ENCODE measurements around the gene ARL13A. TPM values are rescaled to one million over a fixed set of nuclear protein-coding genes. Genes with fewer than 3 reads are reported as not detected.
"Not testable (repeated sequence)": the region's sequence is repeated elsewhere in the genome, so short reads cannot be mapped to it uniquely, and the experiment has no call there.

The ARL13A gene
- total RNA-seq, 1 experiment from 2014 or later, result 0.86 TPM

DNA sequence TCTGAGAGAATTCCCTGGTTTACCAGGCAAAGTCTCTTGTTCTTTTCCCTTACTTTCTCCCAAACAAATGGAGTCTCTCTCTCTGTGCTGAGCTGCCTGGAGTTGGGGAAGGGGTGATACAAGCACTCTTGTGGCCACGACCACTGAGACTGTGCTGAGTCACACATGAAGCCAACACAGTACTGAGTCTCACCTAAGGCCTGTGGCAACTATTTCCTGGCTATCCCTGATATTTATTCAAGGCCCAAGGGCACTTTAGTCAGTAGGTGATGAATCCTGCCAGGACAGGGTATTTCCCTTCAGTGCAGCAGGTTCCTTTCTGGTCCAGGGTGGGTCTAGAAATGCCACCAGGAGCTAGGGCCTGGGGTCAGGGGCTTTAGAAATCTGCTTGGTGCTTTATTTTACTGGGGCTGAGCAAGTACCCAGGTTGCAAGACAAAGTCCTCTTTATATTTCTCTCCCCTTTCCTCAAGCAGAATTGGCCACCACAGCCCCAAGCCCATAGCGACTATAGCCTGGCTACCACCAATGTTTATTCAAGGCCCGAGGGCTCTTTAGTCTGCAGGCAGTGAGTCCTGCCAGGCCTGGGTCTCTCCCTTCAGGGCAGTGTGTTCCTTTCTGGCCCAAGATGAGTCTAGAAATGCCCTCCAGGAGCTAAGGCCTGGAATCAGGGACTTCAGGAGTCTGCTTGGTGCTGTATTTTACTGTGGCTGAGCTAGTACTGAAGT, 10.5 kb downstream of the ARL13A start:
- H3K9me3 ChIP-seq, result no peaks in the 10 kb centered on the region
- DNase-seq, result peak; percentile 44
- H3K36me3 ChIP-seq, result no peaks in the 10 kb centered on the region
- no peak overlapping the region for H3K4me3 ChIP-seq
- H3K27me3 ChIP-seq, result no peaks in the 10 kb centered on the region

DNA sequence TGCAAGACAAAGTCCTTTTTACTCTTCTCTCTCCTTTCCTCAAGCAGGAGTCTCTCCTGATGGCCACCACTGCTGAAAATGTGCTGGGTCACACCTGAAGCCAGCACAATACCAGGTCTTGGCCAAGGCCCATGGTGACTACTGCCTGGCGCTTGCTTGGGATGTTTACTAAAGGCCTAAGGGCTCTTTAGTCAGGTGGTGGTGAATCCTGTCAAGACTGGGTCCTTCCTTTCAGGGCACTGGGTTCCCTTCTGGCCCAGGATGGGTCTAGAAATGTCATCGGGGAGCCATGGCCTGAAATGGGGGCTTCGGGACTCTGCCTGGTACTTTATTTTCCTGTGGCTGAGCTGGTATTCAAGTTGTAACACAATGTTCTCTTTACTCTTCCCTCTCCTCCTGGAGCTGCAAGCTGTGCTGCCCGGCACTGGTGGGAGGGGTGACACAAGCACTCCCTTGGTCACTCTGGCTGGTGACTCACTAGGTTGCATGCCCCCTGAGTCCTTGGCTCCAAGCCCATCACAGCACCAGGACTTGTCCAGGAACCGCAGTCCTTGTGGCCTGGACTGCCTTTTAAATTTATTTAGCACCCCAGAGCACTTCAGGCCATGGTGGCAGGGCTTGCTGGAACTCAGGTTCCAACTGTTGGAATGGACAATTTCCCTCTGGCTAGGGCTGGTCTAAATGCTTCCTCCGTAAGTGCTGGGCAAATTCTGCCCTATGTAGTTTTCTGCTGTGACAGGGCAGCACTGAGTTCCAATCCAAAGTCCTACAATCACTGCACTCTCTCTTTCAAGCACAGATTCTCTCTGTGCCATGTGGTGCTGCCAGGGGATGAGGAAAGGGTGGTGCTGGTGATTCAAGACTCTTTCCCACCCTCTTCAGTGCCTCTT, 11.3 kb downstream of the ARL13A start:
- no peak overlapping the region for H3K4me3 ChIP-seq
- no peaks in the 10 kb centered on the region for H3K27me3 ChIP-seq
- DNase-seq, result peak; percentile 61
- H3K36me3 ChIP-seq, result no peaks in the 10 kb centered on the region
- H3K9me3 ChIP-seq, result no peaks in the 10 kb centered on the region

DNA sequence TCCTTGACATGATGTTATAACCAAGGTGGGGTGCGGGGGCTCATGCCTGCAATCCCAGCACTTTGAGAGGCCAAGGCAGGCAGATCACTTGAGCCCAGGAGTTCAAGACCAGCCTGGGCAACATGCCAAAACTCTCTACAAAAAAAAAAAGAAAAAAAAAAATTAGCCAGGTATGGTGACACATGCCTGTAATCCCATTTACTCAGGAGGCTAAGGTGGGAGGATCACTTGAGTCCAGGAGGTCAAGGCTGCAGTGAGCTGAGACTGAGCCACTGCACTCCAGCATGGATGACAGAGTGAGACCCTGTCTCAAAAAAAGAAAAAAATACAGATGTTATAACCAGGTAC, 12.0 kb downstream of the ARL13A start:
- not testable (repeated sequence) for H3K36me3 ChIP-seq, DNase-seq, H3K4me3 ChIP-seq, H3K9me3 ChIP-seq, H3K27me3 ChIP-seq

DNA sequence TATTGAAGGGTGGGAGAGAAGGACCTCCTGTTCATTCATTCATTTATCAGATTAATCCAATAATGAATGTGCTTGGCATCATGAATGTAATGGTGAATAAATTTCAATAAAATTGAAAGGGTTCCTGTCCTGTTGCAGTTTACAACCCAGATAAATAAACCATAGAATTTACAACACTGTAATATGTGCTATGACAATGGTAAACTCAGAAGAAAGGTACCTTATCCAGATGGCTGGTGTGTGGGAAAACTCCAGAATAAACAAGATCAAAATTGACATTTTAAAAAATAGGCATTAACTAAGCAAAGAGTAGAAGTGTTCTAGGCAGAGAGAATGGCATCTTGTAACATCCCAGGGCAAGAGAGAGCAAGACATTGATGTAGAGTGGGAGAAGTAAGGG, 15.3 kb downstream of the ARL13A start:
- DNase-seq, result no peak
- Histone ChIP-seq H3K27me3 (no peaks in the 10 kb centered on the region), H3K36me3 (no peaks in the 10 kb centered on the region), H3K9me3 (no peaks in the 10 kb centered on the region), H3K4me3 (no peak overlapping the region)

DNA sequence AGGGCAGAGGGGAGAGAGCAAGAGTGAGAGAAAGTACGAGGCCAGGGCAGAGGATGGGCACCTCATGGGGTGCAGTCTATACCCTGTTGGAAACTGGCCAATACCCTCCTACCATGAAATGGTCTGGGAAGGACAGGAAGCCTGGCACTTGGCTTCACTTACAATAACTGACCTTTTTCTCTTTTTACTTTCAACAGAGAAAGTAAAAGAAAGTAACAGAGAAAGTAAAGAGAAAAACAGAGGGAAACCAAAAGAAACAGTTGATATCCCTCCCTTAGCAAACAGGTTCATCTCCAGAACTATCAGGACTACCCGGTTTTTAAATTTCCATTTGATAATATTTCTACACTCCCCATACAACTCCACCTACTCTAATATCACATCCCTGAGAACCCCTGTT, 20.6 kb downstream of the ARL13A start:
- no peaks in the 10 kb centered on the region for H3K36me3 ChIP-seq
- DNase-seq, result no peak
- no peaks in the 10 kb centered on the region for H3K27me3 ChIP-seq
- H3K4me3 ChIP-seq, result no peak overlapping the region
- H3K9me3 ChIP-seq, result no peaks in the 10 kb centered on the region

DNA sequence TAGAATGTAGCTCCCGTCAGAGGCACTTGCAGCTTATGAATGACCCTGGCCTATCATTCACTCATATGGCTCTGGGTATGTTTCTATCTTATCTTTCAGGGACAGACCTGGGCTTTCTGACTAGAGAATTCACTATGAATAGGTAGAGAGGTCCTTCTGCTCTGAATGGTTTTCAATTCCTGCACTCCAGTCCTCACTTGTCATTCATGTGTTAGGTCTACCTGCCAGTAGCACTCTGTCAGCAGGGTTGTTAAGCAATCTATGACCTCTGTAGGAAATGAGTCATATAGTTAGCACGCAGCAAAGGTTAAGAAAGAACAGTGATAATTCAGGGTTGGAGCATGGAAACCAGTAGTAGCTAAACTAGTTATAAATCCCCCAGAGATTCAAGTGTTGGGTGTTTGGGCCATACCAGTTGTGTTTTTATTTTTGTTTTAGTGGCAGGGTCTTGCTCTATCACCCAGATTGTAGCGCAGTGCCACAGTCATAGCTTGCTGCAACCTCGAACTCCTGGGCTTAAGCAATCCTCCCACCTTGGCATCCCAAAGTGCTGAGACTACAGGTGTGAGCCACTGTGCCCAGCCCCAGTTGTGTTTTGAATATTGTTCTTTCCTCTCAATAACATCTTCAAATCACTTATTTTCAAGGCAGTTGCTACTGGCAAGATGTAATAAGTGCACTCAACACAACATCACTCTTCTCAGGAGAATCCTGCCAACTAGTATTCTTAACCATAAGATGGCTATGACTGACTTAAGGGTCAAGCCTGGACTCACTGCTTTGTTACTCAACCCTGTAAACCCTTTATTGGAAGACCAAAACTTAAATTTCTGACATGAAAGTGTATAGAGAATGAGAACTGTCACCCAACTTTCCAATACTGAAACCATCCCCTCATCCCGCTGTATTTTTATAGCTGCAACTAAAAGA, 25.1 kb downstream of the ARL13A start:
- H3K36me3 ChIP-seq, result no peaks in the 10 kb centered on the region
- H3K4me3 ChIP-seq, result no peak overlapping the region
- no peaks in the 10 kb centered on the region for H3K9me3 ChIP-seq
- no peaks in the 10 kb centered on the region for H3K27me3 ChIP-seq
- DNase-seq, result no peak

DNA sequence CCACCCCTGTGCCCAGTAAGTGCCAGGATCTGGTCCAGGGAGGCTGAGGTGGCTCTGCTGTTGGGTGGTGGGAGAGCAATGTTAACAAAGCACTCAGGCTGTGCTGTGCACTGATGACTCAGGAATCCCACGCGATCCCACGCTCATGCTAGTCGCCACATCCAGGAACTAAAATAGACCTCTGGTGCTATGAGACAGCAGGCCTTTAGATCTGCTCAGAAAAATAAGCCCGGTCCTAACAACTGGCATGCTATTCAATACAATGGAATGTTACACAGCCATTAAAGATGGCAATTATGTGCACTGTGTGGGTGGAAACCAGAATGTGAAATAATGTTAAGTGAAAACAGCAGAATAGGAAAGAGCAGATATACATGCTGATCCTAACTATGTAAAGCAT, 26.0 kb downstream of the ARL13A start:
- Histone ChIP-seq H3K27me3 (no peaks in the 10 kb centered on the region), H3K9me3 (no peaks in the 10 kb centered on the region), H3K36me3 (no peaks in the 10 kb centered on the region), H3K4me3 (no peak overlapping the region)
- peak; percentile 71 for DNase-seq

DNA sequence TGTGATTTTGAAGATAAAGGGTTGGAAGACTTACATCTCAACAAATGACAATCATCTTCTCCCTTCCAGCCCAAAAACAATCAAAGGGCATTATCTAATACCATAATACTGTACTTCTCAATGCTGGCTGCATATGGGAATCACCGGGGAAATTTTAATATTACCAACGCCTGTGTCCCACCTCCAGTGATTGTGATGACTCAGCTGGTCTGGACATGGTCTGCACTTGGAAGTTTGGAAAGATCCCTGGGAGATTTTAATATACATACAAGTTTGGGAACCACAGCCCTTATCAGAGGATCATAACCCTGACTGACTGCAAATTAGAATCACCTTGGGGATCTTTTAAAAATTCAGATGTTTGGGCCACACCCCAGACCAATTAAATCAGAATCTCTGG, 29.9 kb downstream of the ARL13A start:
- Histone ChIP-seq H3K36me3 (no peaks in the 10 kb centered on the region), H3K27me3 (no peaks in the 10 kb centered on the region), H3K4me3 (no peak overlapping the region), H3K9me3 (no peaks in the 10 kb centered on the region)
- DNase-seq, result no peak

DNA sequence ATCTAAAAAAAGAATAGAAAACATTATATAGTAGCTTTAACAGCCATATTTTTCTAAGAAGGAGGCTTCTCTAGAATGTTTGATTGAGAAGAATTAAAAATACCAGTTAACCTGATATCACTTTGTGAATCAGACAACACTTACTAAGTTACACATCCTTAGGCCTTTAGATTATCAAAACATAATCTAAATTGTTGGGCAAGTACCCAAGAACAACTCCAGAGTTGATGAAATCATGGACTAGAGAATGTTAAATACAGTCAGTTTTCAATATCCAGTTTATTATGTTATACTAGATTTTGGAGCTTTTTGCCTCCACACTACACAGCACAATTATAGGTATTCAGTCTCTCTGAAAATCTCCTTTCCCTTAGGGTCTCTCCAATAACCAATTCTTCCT, 39.6 kb downstream of the ARL13A start:
- H3K36me3 ChIP-seq, result no peaks in the 10 kb centered on the region
- no peak for DNase-seq
- no peaks in the 10 kb centered on the region for H3K9me3 ChIP-seq
- H3K4me3 ChIP-seq, result no peak overlapping the region
- no peaks in the 10 kb centered on the region for H3K27me3 ChIP-seq

DNA sequence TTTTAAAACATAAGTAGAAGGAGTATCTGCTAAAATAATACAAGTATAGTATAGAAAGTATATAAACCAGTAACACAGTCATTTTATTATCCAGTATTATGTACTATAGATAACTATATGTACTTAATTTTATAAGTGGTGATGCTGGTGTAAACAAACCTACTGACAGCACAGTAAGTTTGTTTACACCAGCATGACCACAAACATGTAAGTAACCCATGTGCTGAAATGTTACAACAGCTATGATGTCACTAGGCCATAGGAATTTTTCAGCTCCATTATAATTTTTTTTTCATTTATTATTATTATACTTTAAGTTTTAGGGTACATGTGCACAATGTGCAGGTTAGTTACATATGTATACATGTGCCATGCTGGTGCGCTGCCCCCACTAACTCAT, 42.5 kb downstream of the ARL13A start:
- not testable (repeated sequence) for H3K36me3 ChIP-seq, H3K9me3 ChIP-seq, H3K27me3 ChIP-seq, H3K4me3 ChIP-seq, DNase-seq

DNA sequence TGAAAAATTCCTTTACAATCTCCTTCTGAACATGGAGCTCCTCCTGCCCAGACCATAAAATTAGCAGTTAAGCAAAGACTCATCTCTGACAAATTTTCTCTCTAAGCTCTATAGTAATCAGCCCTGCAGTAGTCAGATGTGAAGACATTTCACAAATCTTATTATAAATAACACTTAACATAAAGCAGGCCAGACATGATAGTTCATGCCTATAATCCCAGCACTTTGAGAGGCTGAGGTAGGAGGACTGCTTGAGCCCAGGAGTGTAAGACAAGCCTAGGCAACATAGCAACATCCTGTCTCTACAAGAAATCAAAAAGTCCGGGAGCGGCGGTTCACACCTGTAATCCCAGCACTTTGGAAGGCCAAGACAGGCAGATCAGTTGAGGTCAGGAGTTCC, 52.5 kb downstream of the ARL13A start:
- H3K27me3 ChIP-seq, result no peaks in the 10 kb centered on the region
- H3K4me3 ChIP-seq, result no peak overlapping the region
- DNase-seq, result no peak
- no peaks in the 10 kb centered on the region for H3K9me3 ChIP-seq
- H3K36me3 ChIP-seq, result no peaks in the 10 kb centered on the region

DNA sequence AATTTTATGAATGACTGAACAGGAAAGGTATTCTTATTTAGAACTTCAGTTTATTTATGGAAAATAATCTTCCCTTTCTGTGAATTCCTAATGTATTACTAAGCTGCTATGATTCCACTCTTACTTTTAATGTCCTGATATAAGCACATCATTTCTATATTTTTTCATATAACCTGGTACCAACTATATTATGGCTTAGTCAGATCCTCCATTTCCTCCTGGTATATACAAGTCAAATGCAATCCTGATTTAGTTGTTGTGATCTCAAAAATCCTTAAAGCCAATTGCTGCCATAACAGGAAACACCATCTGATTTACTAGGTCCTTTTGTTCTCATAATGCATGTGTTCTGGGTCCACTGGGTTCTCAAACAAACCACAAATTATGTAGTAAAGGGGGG, 55.6 kb downstream of the ARL13A start:
- no peak for DNase-seq
- Histone ChIP-seq H3K4me3 (no peak overlapping the region), H3K36me3 (peaks cover 2% of the 10 kb centered on the region; the same call in 1 of the 2 replicates), H3K9me3 (no peaks in the 10 kb centered on the region), H3K27me3 (no peaks in the 10 kb centered on the region)

DNA sequence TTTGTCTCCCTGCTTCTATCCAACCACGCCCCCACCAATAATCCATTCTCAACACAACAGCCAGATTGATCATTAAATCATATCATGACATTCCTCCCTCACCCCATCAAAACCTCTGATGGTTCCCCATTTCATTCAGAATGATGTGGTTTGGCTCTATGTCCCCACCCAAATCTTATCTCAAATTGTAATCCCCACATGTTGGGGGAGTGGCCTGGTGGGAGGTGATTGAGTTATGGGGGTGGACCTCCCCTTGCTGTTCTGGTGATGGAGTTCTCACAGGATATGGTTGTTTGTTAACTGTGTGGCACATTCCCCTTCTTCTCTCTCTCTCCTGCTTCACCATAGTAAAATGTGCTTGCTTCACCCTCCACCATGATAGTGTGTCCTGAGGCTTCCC, 59.1 kb downstream of the ARL13A start:
- H3K27me3 ChIP-seq, result no peaks in the 10 kb centered on the region

DNA sequence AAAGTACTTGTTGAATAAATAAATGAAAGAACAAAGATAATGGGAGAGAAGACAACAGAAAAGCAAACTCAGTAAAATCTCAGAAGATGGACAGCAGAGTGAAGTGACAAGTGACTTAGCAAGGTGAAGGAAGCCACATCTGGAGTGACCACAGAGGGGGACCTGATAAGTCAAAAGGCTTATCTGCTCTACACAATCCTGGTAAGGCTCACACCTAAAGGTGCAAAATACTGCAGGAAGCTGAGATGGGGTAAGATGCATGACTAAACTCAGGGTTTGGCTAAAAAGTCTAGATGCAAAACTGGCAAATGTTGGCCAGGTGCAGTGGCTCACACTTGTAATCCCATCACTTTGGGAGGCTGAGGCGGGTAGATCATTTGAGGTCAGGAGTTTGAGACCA, 60.2 kb downstream of the ARL13A start:
- Histone ChIP-seq H3K27me3 (no peaks in the 10 kb centered on the region), H3K36me3 (peaks cover 2% of the 10 kb centered on the region; the same call in 1 of the 2 replicates), H3K4me3 (no peak overlapping the region), H3K9me3 (no peaks in the 10 kb centered on the region)
- DNase-seq, result no peak

More for the DNA sequence above, 59.1 kb downstream of the ARL13A start:
- DNase-seq, result no peak
- Histone ChIP-seq H3K4me3 (no peak overlapping the region), H3K9me3 (no peaks in the 10 kb centered on the region), H3K36me3 (peaks cover 2% of the 10 kb centered on the region; the same call in 1 of the 2 replicates)

DNA sequence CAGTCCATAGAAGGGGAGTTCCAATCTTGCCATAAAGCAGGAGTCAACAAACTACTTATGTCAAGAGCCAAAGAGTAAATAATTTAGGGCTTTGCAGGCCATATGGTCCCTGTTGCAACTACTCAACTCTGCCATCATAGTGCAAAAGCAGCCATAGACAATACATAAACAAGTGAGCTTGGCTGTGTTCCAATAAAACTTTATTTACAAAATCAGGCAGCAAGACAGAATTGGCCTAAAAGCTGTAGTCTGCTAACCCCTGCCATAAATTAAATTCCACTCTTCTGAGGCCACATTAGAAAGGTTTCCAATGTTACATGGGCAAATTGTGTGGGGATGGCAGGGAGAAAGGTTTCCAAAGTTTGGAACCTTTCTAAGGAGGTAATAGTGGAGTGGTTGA, 67.7 kb downstream of the ARL13A start:
- no peaks in the 10 kb centered on the region for H3K27me3 ChIP-seq
- DNase-seq, result no peak
- H3K4me3 ChIP-seq, result no peak overlapping the region

DNA sequence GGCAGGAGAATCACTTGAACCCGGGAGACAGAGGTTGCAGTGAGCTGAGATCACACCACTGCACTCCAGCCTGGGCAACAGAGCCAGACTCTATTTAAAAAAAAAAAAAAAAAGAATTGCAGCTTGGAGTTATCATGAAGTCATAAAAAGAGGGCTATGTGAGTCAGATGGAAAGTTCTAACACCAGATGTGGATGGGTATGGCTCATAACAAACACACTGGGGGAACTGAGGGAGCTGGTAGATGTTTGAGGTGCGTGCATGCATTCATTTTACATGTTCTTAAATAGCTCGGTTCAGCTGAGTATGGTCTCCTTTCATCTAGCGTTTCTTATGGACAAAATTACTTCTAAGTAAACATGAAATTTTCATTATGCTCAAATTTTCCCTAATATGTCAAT, 70.7 kb downstream of the ARL13A start:
- Histone ChIP-seq H3K9me3 (no peaks in the 10 kb centered on the region), H3K4me3 (no peak overlapping the region), H3K36me3 (peaks cover 3% of the 10 kb centered on the region; the same call in 1 of the 2 replicates), H3K27me3 (no peaks in the 10 kb centered on the region)
- DNase-seq, result no peak

More for the DNA sequence above, 67.7 kb downstream of the ARL13A start:
- H3K36me3 ChIP-seq, result peaks cover 3% of the 10 kb centered on the region; the same call in 1 of the 2 replicates
- H3K9me3 ChIP-seq, result no peaks in the 10 kb centered on the region
